ENCODE results near the gene R3HDM2. TPM values are rescaled to one million over a fixed set of nuclear protein-coding genes. Genes with fewer than 3 reads are reported as not detected.
A peak's percentile ranks its signal among the peaks of the same experiment; 100 is the strongest.

Gene R3HDM2
- total and polyA plus RNA-seq, 4 donors = 7.4 to 28.9 (median 15.1) TPM

DNA sequence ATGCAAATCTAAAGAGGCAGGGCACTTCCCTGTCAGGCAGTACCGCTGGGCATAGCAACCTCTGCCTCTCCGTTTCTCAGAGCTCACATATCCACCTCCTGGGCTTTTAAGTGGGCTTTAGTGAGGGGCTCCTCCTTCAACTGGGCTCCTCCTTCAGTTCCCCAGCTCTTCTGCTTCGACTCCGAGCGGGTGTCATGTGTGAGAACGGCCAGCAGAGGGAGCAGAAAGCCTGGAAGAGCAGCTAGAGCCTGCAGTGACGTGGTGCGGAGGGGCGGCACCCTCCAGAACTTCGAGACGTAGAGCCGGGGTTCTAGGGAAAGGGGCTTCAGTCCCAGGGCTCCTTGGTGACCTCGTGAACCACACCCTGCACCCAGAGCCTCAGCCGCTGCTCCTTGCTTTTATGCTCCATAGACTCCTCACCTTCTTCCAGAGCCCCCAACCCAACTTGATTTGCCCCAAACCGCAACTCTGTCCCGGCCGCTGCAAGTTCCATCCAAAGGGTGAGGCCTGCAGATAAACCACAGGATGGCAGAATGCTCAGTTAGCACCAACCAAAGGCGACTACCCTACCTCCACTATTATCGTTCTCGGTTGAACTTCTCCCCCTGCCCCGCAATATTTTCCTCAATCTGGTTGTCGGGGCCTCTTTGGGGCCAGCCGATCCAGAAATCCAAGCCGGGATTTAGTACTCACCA is 28.4 kb upstream of the R3HDM2 start:
- Histone ChIP-seq H3K27me3 (ENCODE audit: control insufficient read depth in 4 of 4, insufficient read depth in 4 of 4, low read length in 3 of 4) (no peaks in the 10 kb centered on the region), H3K27ac (ENCODE audit: low read depth in 1 of 2, low read length in 2 of 2) (peak overlapping the region; percentile 94 to 96), H3K4me1 (ENCODE audit: control insufficient read depth in 4 of 4, insufficient read depth in 4 of 4, low read length in 3 of 4) (peaks cover 7 to 41% (median 23%) of the 10 kb centered on the region in 4 donors), H3K9me3 (ENCODE audit: control insufficient read depth in 4 of 4, low read length in 3 of 4) (no peaks in the 10 kb centered on the region), H3K9ac (ENCODE audit: low read depth in 1 of 2, low read length in 2 of 2) (peak overlapping the region; percentile 72 to 87), H3K4me3 (ENCODE audit: low read depth in 1 of 3, low read length in 3 of 3) (peak overlapping the region; percentile 45 to 80 (median 67)), H3K36me3 (ENCODE audit: control insufficient read depth in 4 of 4, insufficient read depth in 3 of 4, low read depth in 1 of 4, low read length in 3 of 4) (no peaks in the 10 kb centered on the region)
- WGBS = under 1% methylated on average over 24 of the region's 24 CpGs
- peak; percentile 91 for DNase-seq (ENCODE audit: low spot score)
- TF ChIP-seq FOXA2 (IDR thresholded peaks at IDR 0.05) = no peak
- TF ChIP-seq HNF4G (IDR thresholded peaks at IDR 0.05) = no peak
- TF ChIP-seq FOXA1 (IDR thresholded peaks at IDR 0.05) = no peak
- no peak for TF ChIP-seq SP1 (IDR thresholded peaks at IDR 0.05)
- no peak for TF ChIP-seq TAF1 (conservative IDR thresholded peaks at IDR 0.05)
- peak; percentile 24 for TF ChIP-seq NR2F2 (IDR thresholded peaks at IDR 0.05)
- peak in 1 of 2 donors; percentile 35 for TF ChIP-seq JUND (IDR thresholded peaks at IDR 0.05)
- peak in 1 of 2 donors; percentile 7 for TF ChIP-seq HNF4A (conservative IDR thresholded peaks at IDR 0.05)
- TF ChIP-seq, protein P1, sequence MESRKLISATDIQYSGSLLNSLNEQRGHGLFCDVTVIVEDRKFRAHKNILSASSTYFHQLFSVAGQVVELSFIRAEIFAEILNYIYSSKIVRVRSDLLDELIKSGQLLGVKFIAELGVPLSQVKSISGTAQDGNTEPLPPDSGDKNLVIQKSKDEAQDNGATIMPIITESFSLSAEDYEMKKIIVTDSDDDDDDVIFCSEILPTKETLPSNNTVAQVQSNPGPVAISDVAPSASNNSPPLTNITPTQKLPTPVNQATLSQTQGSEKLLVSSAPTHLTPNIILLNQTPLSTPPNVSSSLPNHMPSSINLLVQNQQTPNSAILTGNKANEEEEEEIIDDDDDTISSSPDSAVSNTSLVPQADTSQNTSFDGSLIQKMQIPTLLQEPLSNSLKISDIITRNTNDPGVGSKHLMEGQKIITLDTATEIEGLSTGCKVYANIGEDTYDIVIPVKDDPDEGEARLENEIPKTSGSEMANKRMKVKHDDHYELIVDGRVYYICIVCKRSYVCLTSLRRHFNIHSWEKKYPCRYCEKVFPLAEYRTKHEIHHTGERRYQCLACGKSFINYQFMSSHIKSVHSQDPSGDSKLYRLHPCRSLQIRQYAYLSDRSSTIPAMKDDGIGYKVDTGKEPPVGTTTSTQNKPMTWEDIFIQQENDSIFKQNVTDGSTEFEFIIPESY (IDR thresholded peaks at IDR 0.05) = no peak
- no peak for TF ChIP-seq YY1 (IDR thresholded peaks at IDR 0.05)
- TF ChIP-seq, protein P2, sequence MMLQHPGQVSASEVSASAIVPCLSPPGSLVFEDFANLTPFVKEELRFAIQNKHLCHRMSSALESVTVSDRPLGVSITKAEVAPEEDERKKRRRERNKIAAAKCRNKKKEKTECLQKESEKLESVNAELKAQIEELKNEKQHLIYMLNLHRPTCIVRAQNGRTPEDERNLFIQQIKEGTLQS (IDR thresholded peaks at IDR 0.05) = no peak
- TF ChIP-seq, protein P3, sequence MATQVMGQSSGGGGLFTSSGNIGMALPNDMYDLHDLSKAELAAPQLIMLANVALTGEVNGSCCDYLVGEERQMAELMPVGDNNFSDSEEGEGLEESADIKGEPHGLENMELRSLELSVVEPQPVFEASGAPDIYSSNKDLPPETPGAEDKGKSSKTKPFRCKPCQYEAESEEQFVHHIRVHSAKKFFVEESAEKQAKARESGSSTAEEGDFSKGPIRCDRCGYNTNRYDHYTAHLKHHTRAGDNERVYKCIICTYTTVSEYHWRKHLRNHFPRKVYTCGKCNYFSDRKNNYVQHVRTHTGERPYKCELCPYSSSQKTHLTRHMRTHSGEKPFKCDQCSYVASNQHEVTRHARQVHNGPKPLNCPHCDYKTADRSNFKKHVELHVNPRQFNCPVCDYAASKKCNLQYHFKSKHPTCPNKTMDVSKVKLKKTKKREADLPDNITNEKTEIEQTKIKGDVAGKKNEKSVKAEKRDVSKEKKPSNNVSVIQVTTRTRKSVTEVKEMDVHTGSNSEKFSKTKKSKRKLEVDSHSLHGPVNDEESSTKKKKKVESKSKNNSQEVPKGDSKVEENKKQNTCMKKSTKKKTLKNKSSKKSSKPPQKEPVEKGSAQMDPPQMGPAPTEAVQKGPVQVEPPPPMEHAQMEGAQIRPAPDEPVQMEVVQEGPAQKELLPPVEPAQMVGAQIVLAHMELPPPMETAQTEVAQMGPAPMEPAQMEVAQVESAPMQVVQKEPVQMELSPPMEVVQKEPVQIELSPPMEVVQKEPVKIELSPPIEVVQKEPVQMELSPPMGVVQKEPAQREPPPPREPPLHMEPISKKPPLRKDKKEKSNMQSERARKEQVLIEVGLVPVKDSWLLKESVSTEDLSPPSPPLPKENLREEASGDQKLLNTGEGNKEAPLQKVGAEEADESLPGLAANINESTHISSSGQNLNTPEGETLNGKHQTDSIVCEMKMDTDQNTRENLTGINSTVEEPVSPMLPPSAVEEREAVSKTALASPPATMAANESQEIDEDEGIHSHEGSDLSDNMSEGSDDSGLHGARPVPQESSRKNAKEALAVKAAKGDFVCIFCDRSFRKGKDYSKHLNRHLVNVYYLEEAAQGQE (IDR thresholded peaks at IDR 0.05) = peak; percentile 24
- TF ChIP-seq RXRA (IDR thresholded peaks at IDR 0.05) = peak in 1 of 2 donors; percentile 3
- peak in 1 of 2 donors; percentile 11 for TF ChIP-seq EGR1 (IDR thresholded peaks at IDR 0.05; ENCODE audit: low read depth in 2 of 2)
- TF ChIP-seq GABPA (IDR thresholded peaks at IDR 0.05 in 1 of 2, conservative IDR thresholded peaks at IDR 0.05 in 1 of 2) = no peak
- TF ChIP-seq, protein P4, sequence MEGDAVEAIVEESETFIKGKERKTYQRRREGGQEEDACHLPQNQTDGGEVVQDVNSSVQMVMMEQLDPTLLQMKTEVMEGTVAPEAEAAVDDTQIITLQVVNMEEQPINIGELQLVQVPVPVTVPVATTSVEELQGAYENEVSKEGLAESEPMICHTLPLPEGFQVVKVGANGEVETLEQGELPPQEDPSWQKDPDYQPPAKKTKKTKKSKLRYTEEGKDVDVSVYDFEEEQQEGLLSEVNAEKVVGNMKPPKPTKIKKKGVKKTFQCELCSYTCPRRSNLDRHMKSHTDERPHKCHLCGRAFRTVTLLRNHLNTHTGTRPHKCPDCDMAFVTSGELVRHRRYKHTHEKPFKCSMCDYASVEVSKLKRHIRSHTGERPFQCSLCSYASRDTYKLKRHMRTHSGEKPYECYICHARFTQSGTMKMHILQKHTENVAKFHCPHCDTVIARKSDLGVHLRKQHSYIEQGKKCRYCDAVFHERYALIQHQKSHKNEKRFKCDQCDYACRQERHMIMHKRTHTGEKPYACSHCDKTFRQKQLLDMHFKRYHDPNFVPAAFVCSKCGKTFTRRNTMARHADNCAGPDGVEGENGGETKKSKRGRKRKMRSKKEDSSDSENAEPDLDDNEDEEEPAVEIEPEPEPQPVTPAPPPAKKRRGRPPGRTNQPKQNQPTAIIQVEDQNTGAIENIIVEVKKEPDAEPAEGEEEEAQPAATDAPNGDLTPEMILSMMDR (IDR thresholded peaks at IDR 0.05; ENCODE audit: low read depth, low read length, missing input control) = peak; percentile 89
- peak; percentile 81 to 85 for TF ChIP-seq RAD21 (IDR thresholded peaks at IDR 0.05)
- TF ChIP-seq, protein P5, sequence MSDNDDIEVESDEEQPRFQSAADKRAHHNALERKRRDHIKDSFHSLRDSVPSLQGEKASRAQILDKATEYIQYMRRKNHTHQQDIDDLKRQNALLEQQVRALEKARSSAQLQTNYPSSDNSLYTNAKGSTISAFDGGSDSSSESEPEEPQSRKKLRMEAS (IDR thresholded peaks at IDR 0.05) = no peak

Data from liver (tissue), 9 donors.